Measurements from ENCODE around the gene RHCG.

DNA sequence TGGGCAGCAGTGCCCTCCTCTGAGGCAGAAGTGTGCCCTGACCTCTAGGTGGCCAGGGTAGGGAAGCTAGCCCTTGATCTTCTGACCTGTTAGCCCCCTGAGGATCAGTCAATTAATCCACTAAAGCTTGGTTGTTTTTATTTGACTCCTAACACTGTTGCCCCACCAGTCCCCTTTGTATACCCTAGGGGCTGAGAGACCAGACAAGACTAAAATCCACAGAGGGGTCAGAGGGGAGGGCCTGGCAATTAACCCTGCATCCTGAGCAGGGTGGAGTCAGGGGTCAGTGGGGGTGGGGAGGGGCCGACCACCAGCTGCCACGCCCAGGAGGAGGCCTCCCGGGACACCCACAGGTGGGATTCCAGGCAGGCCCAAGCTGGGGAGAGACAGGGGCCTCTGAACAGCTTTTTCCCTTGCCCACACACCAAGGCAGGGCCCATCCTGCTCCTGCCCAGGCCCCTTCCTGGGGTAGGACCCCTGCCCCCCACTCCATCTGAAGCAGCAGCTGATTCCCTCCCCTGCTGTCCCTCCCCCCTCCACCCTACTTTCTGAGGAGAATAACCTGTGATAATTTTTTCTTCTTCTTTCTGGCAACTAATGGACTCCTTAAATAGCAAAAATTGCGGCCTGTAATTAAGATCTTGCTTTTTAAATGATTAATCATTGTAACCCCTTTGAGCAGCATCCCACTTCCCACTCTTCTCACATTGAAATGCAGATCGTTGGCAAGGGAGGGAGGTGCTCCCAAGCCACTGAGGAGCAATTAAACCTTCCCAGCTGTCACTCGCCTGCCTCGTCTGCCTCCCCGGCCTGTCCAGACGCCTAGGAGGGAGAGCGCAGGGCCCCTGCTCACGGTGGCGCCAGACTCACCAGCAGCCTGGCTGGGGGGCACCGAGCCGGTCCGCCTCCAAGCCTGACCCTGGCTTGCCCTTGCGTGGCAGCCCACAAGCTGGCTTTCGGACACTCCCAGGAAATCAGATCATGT, 51.9 kb downstream of the RHCG start:
- TF ChIP-seq, protein P1, sequence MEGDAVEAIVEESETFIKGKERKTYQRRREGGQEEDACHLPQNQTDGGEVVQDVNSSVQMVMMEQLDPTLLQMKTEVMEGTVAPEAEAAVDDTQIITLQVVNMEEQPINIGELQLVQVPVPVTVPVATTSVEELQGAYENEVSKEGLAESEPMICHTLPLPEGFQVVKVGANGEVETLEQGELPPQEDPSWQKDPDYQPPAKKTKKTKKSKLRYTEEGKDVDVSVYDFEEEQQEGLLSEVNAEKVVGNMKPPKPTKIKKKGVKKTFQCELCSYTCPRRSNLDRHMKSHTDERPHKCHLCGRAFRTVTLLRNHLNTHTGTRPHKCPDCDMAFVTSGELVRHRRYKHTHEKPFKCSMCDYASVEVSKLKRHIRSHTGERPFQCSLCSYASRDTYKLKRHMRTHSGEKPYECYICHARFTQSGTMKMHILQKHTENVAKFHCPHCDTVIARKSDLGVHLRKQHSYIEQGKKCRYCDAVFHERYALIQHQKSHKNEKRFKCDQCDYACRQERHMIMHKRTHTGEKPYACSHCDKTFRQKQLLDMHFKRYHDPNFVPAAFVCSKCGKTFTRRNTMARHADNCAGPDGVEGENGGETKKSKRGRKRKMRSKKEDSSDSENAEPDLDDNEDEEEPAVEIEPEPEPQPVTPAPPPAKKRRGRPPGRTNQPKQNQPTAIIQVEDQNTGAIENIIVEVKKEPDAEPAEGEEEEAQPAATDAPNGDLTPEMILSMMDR (IDR thresholded peaks at IDR 0.05; ENCODE audit: low read depth, low read length, missing input control), result no peak
- TF ChIP-seq, protein P2, sequence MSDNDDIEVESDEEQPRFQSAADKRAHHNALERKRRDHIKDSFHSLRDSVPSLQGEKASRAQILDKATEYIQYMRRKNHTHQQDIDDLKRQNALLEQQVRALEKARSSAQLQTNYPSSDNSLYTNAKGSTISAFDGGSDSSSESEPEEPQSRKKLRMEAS (IDR thresholded peaks at IDR 0.05), result no peak
- TF ChIP-seq YY1 (IDR thresholded peaks at IDR 0.05) (no peak), GABPA (IDR thresholded peaks at IDR 0.05 in 1 of 2, conservative IDR thresholded peaks at IDR 0.05 in 1 of 2) (no peak), RXRA (IDR thresholded peaks at IDR 0.05) (no peak), SP1 (IDR thresholded peaks at IDR 0.05) (no peak), TAF1 (conservative IDR thresholded peaks at IDR 0.05) (no peak), RAD21 (IDR thresholded peaks at IDR 0.05) (no peak), JUND (IDR thresholded peaks at IDR 0.05) (no peak)
- TF ChIP-seq, protein P3, sequence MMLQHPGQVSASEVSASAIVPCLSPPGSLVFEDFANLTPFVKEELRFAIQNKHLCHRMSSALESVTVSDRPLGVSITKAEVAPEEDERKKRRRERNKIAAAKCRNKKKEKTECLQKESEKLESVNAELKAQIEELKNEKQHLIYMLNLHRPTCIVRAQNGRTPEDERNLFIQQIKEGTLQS (IDR thresholded peaks at IDR 0.05), result no peak
- TF ChIP-seq, protein P4, sequence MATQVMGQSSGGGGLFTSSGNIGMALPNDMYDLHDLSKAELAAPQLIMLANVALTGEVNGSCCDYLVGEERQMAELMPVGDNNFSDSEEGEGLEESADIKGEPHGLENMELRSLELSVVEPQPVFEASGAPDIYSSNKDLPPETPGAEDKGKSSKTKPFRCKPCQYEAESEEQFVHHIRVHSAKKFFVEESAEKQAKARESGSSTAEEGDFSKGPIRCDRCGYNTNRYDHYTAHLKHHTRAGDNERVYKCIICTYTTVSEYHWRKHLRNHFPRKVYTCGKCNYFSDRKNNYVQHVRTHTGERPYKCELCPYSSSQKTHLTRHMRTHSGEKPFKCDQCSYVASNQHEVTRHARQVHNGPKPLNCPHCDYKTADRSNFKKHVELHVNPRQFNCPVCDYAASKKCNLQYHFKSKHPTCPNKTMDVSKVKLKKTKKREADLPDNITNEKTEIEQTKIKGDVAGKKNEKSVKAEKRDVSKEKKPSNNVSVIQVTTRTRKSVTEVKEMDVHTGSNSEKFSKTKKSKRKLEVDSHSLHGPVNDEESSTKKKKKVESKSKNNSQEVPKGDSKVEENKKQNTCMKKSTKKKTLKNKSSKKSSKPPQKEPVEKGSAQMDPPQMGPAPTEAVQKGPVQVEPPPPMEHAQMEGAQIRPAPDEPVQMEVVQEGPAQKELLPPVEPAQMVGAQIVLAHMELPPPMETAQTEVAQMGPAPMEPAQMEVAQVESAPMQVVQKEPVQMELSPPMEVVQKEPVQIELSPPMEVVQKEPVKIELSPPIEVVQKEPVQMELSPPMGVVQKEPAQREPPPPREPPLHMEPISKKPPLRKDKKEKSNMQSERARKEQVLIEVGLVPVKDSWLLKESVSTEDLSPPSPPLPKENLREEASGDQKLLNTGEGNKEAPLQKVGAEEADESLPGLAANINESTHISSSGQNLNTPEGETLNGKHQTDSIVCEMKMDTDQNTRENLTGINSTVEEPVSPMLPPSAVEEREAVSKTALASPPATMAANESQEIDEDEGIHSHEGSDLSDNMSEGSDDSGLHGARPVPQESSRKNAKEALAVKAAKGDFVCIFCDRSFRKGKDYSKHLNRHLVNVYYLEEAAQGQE (IDR thresholded peaks at IDR 0.05), result no peak
- TF ChIP-seq, protein P5, sequence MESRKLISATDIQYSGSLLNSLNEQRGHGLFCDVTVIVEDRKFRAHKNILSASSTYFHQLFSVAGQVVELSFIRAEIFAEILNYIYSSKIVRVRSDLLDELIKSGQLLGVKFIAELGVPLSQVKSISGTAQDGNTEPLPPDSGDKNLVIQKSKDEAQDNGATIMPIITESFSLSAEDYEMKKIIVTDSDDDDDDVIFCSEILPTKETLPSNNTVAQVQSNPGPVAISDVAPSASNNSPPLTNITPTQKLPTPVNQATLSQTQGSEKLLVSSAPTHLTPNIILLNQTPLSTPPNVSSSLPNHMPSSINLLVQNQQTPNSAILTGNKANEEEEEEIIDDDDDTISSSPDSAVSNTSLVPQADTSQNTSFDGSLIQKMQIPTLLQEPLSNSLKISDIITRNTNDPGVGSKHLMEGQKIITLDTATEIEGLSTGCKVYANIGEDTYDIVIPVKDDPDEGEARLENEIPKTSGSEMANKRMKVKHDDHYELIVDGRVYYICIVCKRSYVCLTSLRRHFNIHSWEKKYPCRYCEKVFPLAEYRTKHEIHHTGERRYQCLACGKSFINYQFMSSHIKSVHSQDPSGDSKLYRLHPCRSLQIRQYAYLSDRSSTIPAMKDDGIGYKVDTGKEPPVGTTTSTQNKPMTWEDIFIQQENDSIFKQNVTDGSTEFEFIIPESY (IDR thresholded peaks at IDR 0.05), result no peak
